GM12892 (cell line): ENCODE data around the gene ERGIC1.
"Not testable (repeated sequence)": the region's sequence is repeated elsewhere in the genome, so short reads cannot be mapped to it uniquely, and the experiment has no call there.

Experiments
- POLR2A ChIP-seq: IDR thresholded peaks from 2 replicates; pipeline ENCODE4 v1.6.1; 2011; ENCODE audit warnings: low read depth, low read length, control low read depth
- POLR2AphosphoS5 ChIP-seq: IDR thresholded peaks from 2 replicates; pipeline ENCODE4 v1.6.1; 2011; ENCODE audit warnings: low read depth, low read length, control low read depth
- TAF1 ChIP-seq: IDR thresholded peaks from 2 replicates; pipeline ENCODE4 v1.6.1; 2011; ENCODE audit warnings: low read depth, mild to moderate bottlenecking, control low read depth, low read length, borderline replicate concordance

GRCh38 chr5:172810996-172811395 lies 23.1 kb upstream of the ERGIC1 start:
- not testable (repeated sequence) for TF ChIP-seq POLR2AphosphoS5, POLR2A, TAF1
